HepG2 (cell line): Measurements from ENCODE around the gene LYPD1. TPM values are rescaled to one million over a fixed set of nuclear protein-coding genes. Genes with fewer than 3 reads are reported as not detected.

Experiments
- ATAC-seq: fragments of 200-7000 bp; cut with Tn5 transposase; 3 replicates; pipeline ENCODE4 v1.9.1; 2020; ENCODE audit warnings: mild to moderate bottlenecking, moderate library complexity
- BruUV-seq: library from RNA; stranded (reverse); fragments of 400-500 nt; replicated peaks from 2 replicates; lab custom pipeline; 2021; lab: Mats Ljungman, UMichigan
- CTCF ChIA-PET: fragments of 300-600 bp; formaldehyde crosslinking; extraction: SDS; loops from one replicate; lab custom pipeline; 2021; ENCODE audit warnings: low total read pairs, inconsistent platforms, low intra/inter-chr PET ratio; lab: Yijun Ruan, JAX
- POLR2A ChIA-PET: fragments of 350-600 bp; sonication (Branson Sonifier 250); formaldehyde crosslinking; loops from one replicate; lab custom pipeline; 2020; ENCODE audit warnings: antibody characterized with exemption, inconsistent platforms; lab: Yijun Ruan, JAX
- DNase-seq: peaks from one replicate; pipeline ENCODE4 v3.0.0-alpha.2; 2015; ENCODE audit warnings: low spot score
- FAIRE-seq: peaks from 3 replicates; lab custom pipeline; 2011; peaks lifted over from hg19 to GRCh38; lab: Jason Lieb, UNC
- H2AFZ ChIP-seq: one replicate; pipeline ENCODE4 v1.6.1; 2011; ENCODE audit warnings: low read length, inconsistent platforms
- H3K27ac ChIP-seq: fragments of 300-600 bp; 3 replicates; pipeline ENCODE4 v1.8.0; 2011; ENCODE audit warnings: mixed run types, mild to moderate bottlenecking, mixed read lengths, low read length, inconsistent platforms; ENCODE audit not compliant: insufficient read depth; ENCODE audit errors: extremely low read length
- H3K27me3 ChIP-seq, 2 experiments: fragments of 200-600 bp in 1 of 2; 2 replicates in 1 of 2; 3 replicates in 1 of 2; pipeline versions ENCODE4 v1.6.0 to v1.8.0; 2011; ENCODE audit warnings: low read length in 2 of 2, mild to moderate bottlenecking in 2 of 2, moderate library complexity in 2 of 2, inconsistent platforms in 1 of 2; ENCODE audit not compliant: insufficient read depth in 2 of 2, control insufficient read depth in 1 of 2
- H3K36me3 ChIP-seq, 2 experiments: fragments of 200-600 bp in 1 of 2; replicated peaks in 1 of 2; 2 replicates in 1 of 2; 3 replicates in 1 of 2; pipeline versions ENCODE4 v1.5.1 to v1.8.0; 2011; ENCODE audit warnings: low read length in 2 of 2, inconsistent platforms in 1 of 2; ENCODE audit not compliant: insufficient read depth in 2 of 2, control insufficient read depth in 1 of 2
- H3K4me1 ChIP-seq: 2 replicates; pipeline ENCODE4 v1.5.1; 2012; ENCODE audit warnings: low read length, inconsistent platforms; ENCODE audit not compliant: insufficient read depth
- H3K4me2 ChIP-seq: 2 replicates; pipeline ENCODE4 v1.6.0; 2011; ENCODE audit warnings: low read depth, low read length, inconsistent platforms
- H3K4me3 ChIP-seq, 3 experiments: fragments of 200-600 bp in 1 of 3; sonication (generic), shearing (Covaris generic) in 1 of 3; replicated peaks in 1 of 3; 2 replicates each; pipeline ENCODE4 v1.5.1; 2011 to 2016; ENCODE audit warnings: low read length in 3 of 3, inconsistent platforms in 2 of 3, low read depth in 2 of 3, mild to moderate bottlenecking in 2 of 3, control low read depth in 1 of 3, mixed read lengths in 1 of 3; ENCODE audit not compliant: insufficient read depth in 1 of 3
- H3K79me2 ChIP-seq: one replicate; pipeline ENCODE4 v1.6.1; 2011; ENCODE audit warnings: low read length, inconsistent platforms; ENCODE audit not compliant: insufficient read depth
- H3K9ac ChIP-seq: 2 replicates; pipeline ENCODE4 v1.6.0; 2011; ENCODE audit warnings: mild to moderate bottlenecking, low read depth, low read length, inconsistent platforms; ENCODE audit not compliant: insufficient read depth
- H3K9me3 ChIP-seq: 2 replicates; pipeline ENCODE4 v1.5.1; 2012; ENCODE audit warnings: mild to moderate bottlenecking, low read length
- H4K20me1 ChIP-seq: 2 replicates; pipeline ENCODE4 v1.6.0; 2011; ENCODE audit warnings: inconsistent platforms, mild to moderate bottlenecking, low read length, moderate library complexity; ENCODE audit not compliant: insufficient read depth
- DMTF1 ChIP-seq: sonication (generic); formaldehyde crosslinking; IDR thresholded peaks from 2 replicates; pipeline ENCODE4 v1.4.0; 2020; ENCODE audit warnings: mild to moderate bottlenecking, missing genetic modification reagents
- MXD4 ChIP-seq: IDR thresholded peaks from 2 replicates; pipeline ENCODE4 v1.6.1; 2016; ENCODE audit warnings: mild to moderate bottlenecking, missing biosample characterization, missing genetic modification reagents
- PLSCR1 ChIP-seq: sonication (generic); formaldehyde crosslinking; IDR thresholded peaks from 2 replicates; pipeline ENCODE4 v1.5.0; 2020; ENCODE audit warnings: missing genetic modification reagents, mild to moderate bottlenecking, borderline replicate concordance
- STAG1 ChIP-seq: sonication (generic); formaldehyde crosslinking; IDR thresholded peaks from 2 replicates; pipeline ENCODE4 v1.4.0; 2020; ENCODE audit warnings: missing genetic modification reagents
- STAT5B ChIP-seq: sonication (generic); formaldehyde crosslinking; IDR thresholded peaks from 2 replicates; pipeline ENCODE4 v1.4.0; 2020; ENCODE audit warnings: missing genetic modification reagents
- U2AF2 ChIP-seq: fragments of 200-400 bp; formaldehyde crosslinking; IDR thresholded peaks from 2 replicates; pipeline ENCODE4 v1.6.1; 2017; ENCODE audit warnings: low read depth, mild to moderate bottlenecking, low read length
- ZBTB26 ChIP-seq: IDR thresholded peaks from 2 replicates; pipeline ENCODE4 v1.6.1; 2016; ENCODE audit warnings: missing compliant biosample characterization, missing genetic modification reagents, borderline replicate concordance
- ZFX ChIP-seq: sonication (generic); formaldehyde crosslinking; IDR thresholded peaks from 2 replicates; pipeline ENCODE4 v1.4.0; 2020; ENCODE audit warnings: mild to moderate bottlenecking, low read depth, missing genetic modification reagents, moderate library complexity
- ZNF264 ChIP-seq: sonication (generic); formaldehyde crosslinking; IDR thresholded peaks from 2 replicates; pipeline ENCODE4 v1.4.0; 2020; ENCODE audit warnings: missing genetic modification reagents
- ZNF501 ChIP-seq: sonication (generic); formaldehyde crosslinking; IDR thresholded peaks from 2 replicates; pipeline ENCODE4 v1.5.1; 2020; ENCODE audit warnings: mild to moderate bottlenecking, moderate library complexity, missing genetic modification reagents
- ZNF737 ChIP-seq: sonication (generic); formaldehyde crosslinking; IDR thresholded peaks from 2 replicates; pipeline ENCODE4 v1.5.0; 2020; ENCODE audit warnings: missing genetic modification reagents, mild to moderate bottlenecking, borderline replicate concordance
- ZSCAN22 ChIP-seq: sonication (generic); formaldehyde crosslinking; IDR thresholded peaks from 2 replicates; pipeline ENCODE4 v1.4.0; 2020; ENCODE audit warnings: mild to moderate bottlenecking, missing genetic modification reagents
- ZSCAN25 ChIP-seq: sonication (generic); formaldehyde crosslinking; IDR thresholded peaks from 2 replicates; pipeline ENCODE4 v1.8.0; 2022; ENCODE audit warnings: mild to moderate bottlenecking, missing genetic modification reagents
- ZSCAN31 ChIP-seq: sonication (generic); formaldehyde crosslinking; IDR thresholded peaks from 2 replicates; pipeline ENCODE4 v1.5.0; 2020; ENCODE audit warnings: low read depth, mild to moderate bottlenecking, missing genetic modification reagents
- WGBS: methylation state at CpG from one replicate; pipeline ENCODE4 v1.1.6; 2017; ENCODE audit warnings: low lambda C conversion rate; 5-methylcytosine and 5-hydroxymethylcytosine counted together
- in situ Hi-C: cut with HindIII; loops from 2 replicates; pipeline ENCODE4 v1.10.0; 2017; ENCODE audit warnings: low pct_unique_long_range_greater_than_20kb; ENCODE audit not compliant: extremely low pct_ligation_motif_present
- intact Hi-C: fragments of 100-400 bp; cut with micrococcal nuclease; formaldehyde crosslinking; loops from one replicate; pipeline ENCODE4 v1.10.0; 2022; ENCODE audit not compliant: unreplicated experiment
- polyA plus RNA-seq, 8 experiments: library from polyadenylated mRNA; depleted of rRNA in 3 of 8; stranded (reverse) in 7 of 8; unstranded in 1 of 8; fragments of >200 nt; fragmentation: Illumina TruSeq in 4 of 8; extraction: Trizol in 4 of 8; gene quantifications; 2 replicates each; pipeline versions ENCODE4 v1.2.1 to v1.2.3, GENCODE V29; 2011 to 2016; ENCODE audit warnings: low read depth in 4 of 8, missing spikeins in 1 of 8, mixed read lengths in 1 of 8; ENCODE audit not compliant: insufficient read depth in 1 of 8
- total RNA-seq, 5 experiments: library from RNA; depleted of rRNA; stranded (reverse); fragments of >200 nt; fragmentation: Illumina TruSeq; extraction: Trizol; gene quantifications; 2 replicates each; pipeline ENCODE4 v1.2.3, GENCODE V29; 2016; ENCODE audit warnings: low read depth in 1 of 5
- TF ChIP-seq, protein P1 (sequence below): sonication (generic); formaldehyde crosslinking; IDR thresholded peaks from 2 replicates; pipeline ENCODE4 v1.4.0; 2020; ENCODE audit warnings: missing genetic modification reagents, mild to moderate bottlenecking, borderline replicate concordance
- TF ChIP-seq, protein P2 (sequence below): sonication (generic); formaldehyde crosslinking; conservative IDR thresholded peaks from 2 replicates; pipeline ENCODE4 v1.5.0; 2020; ENCODE audit warnings: missing genetic modification reagents

Gene LYPD1
- total and polyA plus RNA-seq, 2 of the 13 experiments (the other 11 are each of a cell fraction or from before 2014, with no cell fraction given) = not detected

DNA sequence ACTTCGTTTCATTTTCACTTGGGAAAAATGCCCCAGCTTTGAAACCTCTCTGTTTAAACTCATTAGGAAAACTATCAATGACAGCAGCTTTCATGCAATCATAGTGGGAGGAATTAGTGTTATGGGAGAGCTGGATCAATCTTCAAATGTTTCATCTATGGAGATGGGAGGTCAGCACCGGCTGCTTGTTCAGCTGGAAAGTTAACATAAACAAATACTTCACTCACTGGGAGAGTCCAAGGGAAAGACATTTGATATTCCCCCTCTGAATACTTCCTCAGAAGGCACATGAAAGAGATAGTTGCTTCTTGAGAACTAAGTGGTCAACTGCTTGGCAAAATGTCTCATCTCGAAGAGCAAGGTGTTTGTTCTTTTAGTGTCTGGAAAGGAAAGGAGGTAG lies 7.3 kb downstream of the LYPD1 start (continued):
- TF ChIP-seq ZBTB26 (CRISPR knock-in tag) (no peak), STAG1 (no peak), ZSCAN31 (no peak)
- TF ChIP-seq, all 625 proteins: peak for 0

GRCh38 chr2:132659331-132659730 lies 10.7 kb downstream of the LYPD1 start:
- Histone ChIP-seq H3K4me1 (no peaks in the 10 kb centered on the region), H3K4me2 (no peak overlapping the region), H2AFZ (no peak overlapping the region), H3K27me3 (no peaks in the 10 kb centered on the region), H3K27ac (no peak overlapping the region), H3K9ac (no peak overlapping the region), H3K79me2 (no peaks in the 10 kb centered on the region), H3K9me3 (no peaks in the 10 kb centered on the region), H4K20me1 (no peaks in the 10 kb centered on the region), H3K36me3 (no peaks in the 10 kb centered on the region), H3K4me3 (no peak overlapping the region)
- POLR2A ChIA-PET = no interaction called here
- BruUV-seq = no TSS peak
- 12% methylated on average over 3 of the region's 3 CpGs for WGBS
- CTCF ChIA-PET = no interaction called here
- DNase-seq (no peak), FAIRE-seq (no peak), ATAC-seq (no peak)
- in situ Hi-C loops (loop anchor here (10.0 to 25.0 kb wide), 2 partner anchors 503 to 1185 kb away; no protein-coding TSS in a partner anchor), intact Hi-C loops (loop anchor here (10.0 kb wide), 1 partner anchor 395 kb away; no protein-coding TSS in a partner anchor)
- no peak for TF ChIP-seq MXD4 (CRISPR knock-in tag)
- no peak for TF ChIP-seq ZSCAN25 (CRISPR knock-in tag)
- TF ChIP-seq, protein P1, sequence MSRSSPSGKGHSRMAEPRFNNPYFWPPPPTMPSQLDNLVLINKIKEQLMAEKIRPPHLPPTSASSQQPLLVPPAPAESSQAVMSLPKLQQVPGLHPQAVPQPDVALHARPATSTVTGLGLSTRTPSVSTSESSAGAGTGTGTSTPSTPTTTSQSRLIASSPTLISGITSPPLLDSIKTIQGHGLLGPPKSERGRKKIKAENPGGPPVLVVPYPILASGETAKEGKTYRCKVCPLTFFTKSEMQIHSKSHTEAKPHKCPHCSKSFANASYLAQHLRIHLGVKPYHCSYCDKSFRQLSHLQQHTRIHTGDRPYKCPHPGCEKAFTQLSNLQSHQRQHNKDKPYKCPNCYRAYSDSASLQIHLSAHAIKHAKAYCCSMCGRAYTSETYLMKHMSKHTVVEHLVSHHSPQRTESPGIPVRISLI (CRISPR knock-in tag) = no peak
- no peak for TF ChIP-seq ZNF264
- TF ChIP-seq ZSCAN22 (CRISPR knock-in tag) = no peak
- TF ChIP-seq, protein P2, sequence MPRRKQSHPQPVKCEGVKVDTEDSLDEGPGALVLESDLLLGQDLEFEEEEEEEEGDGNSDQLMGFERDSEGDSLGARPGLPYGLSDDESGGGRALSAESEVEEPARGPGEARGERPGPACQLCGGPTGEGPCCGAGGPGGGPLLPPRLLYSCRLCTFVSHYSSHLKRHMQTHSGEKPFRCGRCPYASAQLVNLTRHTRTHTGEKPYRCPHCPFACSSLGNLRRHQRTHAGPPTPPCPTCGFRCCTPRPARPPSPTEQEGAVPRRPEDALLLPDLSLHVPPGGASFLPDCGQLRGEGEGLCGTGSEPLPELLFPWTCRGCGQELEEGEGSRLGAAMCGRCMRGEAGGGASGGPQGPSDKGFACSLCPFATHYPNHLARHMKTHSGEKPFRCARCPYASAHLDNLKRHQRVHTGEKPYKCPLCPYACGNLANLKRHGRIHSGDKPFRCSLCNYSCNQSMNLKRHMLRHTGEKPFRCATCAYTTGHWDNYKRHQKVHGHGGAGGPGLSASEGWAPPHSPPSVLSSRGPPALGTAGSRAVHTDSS (CRISPR knock-in tag) = no peak
- TF ChIP-seq DMTF1 (CRISPR knock-in tag) = no peak
- TF ChIP-seq ZFX (CRISPR knock-in tag) = no peak
- TF ChIP-seq U2AF2 = no peak
- TF ChIP-seq ZNF501 = no peak
- no peak for TF ChIP-seq ZNF737 (CRISPR knock-in tag)
- TF ChIP-seq STAT5B (CRISPR knock-in tag) = no peak
- TF ChIP-seq PLSCR1 (CRISPR knock-in tag) = no peak
